ENCODE results near the gene CGB5.

The CGB5 gene

GRCh38 chr19:49014123-49014869 is 29.4 kb upstream of the CGB5 start:
- Histone ChIP-seq H3K4me3 (ENCODE audit: severe bottlenecking) (no peak overlapping the region), H3K9me3 (ENCODE audit: severe bottlenecking) (no peaks in the 10 kb centered on the region), H3K27me3 (ENCODE audit: insufficient read depth, poor library complexity, severe bottlenecking) (no peaks in the 10 kb centered on the region), H3K4me1 (ENCODE audit: insufficient read depth, poor library complexity, severe bottlenecking) (no peaks in the 10 kb centered on the region), H3K36me3 (ENCODE audit: low read depth) (peaks cover 38% of the 10 kb centered on the region), H3K27ac (ENCODE audit: poor library complexity, severe bottlenecking) (no peak overlapping the region)
- TF ChIP-seq CTCF (IDR thresholded peaks at IDR 0.05; ENCODE audit: poor library complexity, severe bottlenecking): no peak
- DNase-seq (ENCODE audit: low spot score): peak; percentile 56
- ATAC-seq (ENCODE audit: low read depth): no peak

DNA sequence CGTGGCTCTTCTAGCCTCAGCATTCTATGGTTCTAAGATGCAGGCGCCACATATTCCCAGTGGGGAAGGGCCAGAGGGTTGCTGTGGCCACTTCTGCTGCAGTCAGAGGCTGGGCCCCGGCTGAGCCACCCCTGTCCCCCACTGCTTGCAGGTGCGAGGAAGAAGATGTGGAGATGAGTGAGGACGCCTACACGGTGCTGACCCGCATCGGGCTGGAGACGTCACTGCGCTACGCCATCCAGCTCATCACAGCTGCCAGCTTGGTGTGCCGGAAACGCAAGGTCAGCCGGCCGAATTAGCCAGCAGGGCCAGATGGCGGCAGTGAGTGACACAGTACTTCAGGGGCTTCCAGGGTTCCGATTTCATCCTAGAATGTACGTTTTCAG is 28.8 kb upstream of the CGB5 start:
- ATAC-seq (ENCODE audit: low read depth): no peak
- H3K9me3 ChIP-seq (ENCODE audit: severe bottlenecking): no peaks in the 10 kb centered on the region
- no peak overlapping the region for H3K27ac ChIP-seq (ENCODE audit: poor library complexity, severe bottlenecking)
- no peak for TF ChIP-seq CTCF (IDR thresholded peaks at IDR 0.05; ENCODE audit: poor library complexity, severe bottlenecking)
- H3K27me3 ChIP-seq (ENCODE audit: insufficient read depth, poor library complexity, severe bottlenecking): no peaks in the 10 kb centered on the region
- H3K36me3 ChIP-seq (ENCODE audit: low read depth): peaks cover 33% of the 10 kb centered on the region
- no peaks in the 10 kb centered on the region for H3K4me1 ChIP-seq (ENCODE audit: insufficient read depth, poor library complexity, severe bottlenecking)
- DNase-seq (ENCODE audit: low spot score): peak; percentile 61
- no peak overlapping the region for H3K4me3 ChIP-seq (ENCODE audit: severe bottlenecking)

DNA sequence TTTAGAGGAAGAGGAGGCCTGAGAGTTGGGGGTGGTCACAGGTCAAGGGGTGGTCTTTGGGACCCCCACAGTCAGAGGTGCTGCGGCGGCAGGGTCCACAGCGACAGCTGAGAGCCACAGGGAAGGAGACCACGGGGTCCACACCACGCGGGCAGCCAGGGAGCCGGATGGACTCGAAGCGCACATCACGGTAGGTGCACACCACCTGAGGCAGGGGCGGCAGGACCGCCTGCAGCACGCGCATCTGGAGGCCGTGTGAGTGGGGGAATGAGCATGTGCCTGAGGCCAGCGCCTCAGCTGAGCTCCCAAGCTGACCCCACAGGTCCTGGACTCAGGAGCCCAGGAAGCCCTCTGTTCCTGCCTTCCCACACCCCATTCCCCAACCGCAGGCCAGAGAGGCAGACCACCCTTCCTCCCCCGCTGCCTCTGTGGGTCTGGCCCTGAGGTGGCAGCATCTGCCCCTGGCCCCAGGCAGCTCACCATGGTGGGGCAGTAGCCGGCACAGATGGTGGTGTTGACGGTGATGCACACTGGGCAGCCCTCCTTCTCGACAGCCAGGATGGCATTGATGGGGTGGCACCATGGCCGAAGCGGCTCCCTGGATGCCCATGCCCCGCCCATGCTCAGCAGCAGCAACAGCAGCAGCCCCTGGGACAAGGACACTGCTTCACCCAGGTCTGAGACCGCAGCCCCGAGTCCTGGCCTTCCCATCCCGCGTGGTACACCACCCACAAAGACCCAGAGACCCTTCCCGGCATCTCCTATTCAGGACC is 27.4 kb upstream of the CGB5 start:
- Histone ChIP-seq H3K4me1 (ENCODE audit: insufficient read depth, poor library complexity, severe bottlenecking) (no peaks in the 10 kb centered on the region), H3K27me3 (ENCODE audit: insufficient read depth, poor library complexity, severe bottlenecking) (no peaks in the 10 kb centered on the region), H3K36me3 (ENCODE audit: low read depth) (peaks cover 24% of the 10 kb centered on the region), H3K27ac (ENCODE audit: poor library complexity, severe bottlenecking) (no peak overlapping the region), H3K9me3 (ENCODE audit: severe bottlenecking) (no peaks in the 10 kb centered on the region), H3K4me3 (ENCODE audit: severe bottlenecking) (no peak overlapping the region)
- TF ChIP-seq CTCF (IDR thresholded peaks at IDR 0.05; ENCODE audit: poor library complexity, severe bottlenecking): no peak
- DNase-seq (ENCODE audit: low spot score) (peak; percentile 68), ATAC-seq (ENCODE audit: low read depth) (no peak)

GRCh38 chr19:49017041-49017665 is 26.5 kb upstream of the CGB5 start, which contains the start of gene LHB:
TSS of gene LHB (minus strand) at chr19:49017091. CDS start at chr19:49017081, 10 bp downstream.
- ATAC-seq (ENCODE audit: low read depth): no peak
- no peak for TF ChIP-seq CTCF (IDR thresholded peaks at IDR 0.05; ENCODE audit: poor library complexity, severe bottlenecking)
- H3K27me3 ChIP-seq (ENCODE audit: insufficient read depth, poor library complexity, severe bottlenecking): no peaks in the 10 kb centered on the region
- peak within 1 kb of the TSS; percentile 41 for H3K4me3 ChIP-seq (ENCODE audit: severe bottlenecking)
- no peak for DNase-seq (ENCODE audit: low spot score)
- peak within 1 kb of the TSS; percentile 64 for H3K27ac ChIP-seq (ENCODE audit: poor library complexity, severe bottlenecking)
- no peaks in the 10 kb centered on the region for H3K9me3 ChIP-seq (ENCODE audit: severe bottlenecking)
- H3K4me1 ChIP-seq (ENCODE audit: insufficient read depth, poor library complexity, severe bottlenecking): no peaks in the 10 kb centered on the region
- peaks cover 15% of the 10 kb centered on the region for H3K36me3 ChIP-seq (ENCODE audit: low read depth)

All from RWPE2 (cell line).